ENCODE measurements around the gene POLH. TPM values are rescaled to one million over a fixed set of nuclear protein-coding genes. Genes with fewer than 3 reads are reported as not detected.

POLH gene
- total RNA-seq, 3 donors from 2014 or later (not counting 1 experiment from before 2014, with no cell fraction given) = 7.7 to 11.2 (median 7.8) TPM

DNA sequence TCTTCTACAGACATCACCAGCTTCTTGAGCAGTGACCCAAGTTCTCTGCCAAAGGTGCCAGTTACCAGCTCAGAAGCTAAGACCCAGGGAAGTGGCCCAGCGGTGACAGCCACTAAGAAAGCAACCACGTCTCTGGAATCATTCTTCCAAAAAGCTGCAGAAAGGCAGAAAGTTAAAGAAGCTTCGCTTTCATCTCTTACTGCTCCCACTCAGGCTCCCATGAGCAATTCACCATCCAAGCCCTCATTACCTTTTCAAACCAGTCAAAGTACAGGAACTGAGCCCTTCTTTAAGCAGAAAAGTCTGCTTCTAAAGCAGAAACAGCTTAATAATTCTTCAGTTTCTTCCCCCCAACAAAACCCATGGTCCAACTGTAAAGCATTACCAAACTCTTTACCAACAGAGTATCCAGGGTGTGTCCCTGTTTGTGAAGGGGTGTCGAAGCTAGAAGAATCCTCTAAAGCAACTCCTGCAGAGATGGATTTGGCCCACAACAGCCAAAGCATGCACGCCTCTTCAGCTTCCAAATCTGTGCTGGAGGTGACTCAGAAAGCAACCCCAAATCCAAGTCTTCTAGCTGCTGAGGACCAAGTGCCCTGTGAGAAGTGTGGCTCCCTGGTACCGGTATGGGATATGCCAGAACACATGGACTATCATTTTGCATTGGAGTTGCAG is 37.9 kb downstream of the POLH start:
- Mint-ChIP-seq H3K9me3 (no peaks in the 10 kb centered on the region), H3K27me3 (ENCODE audit: low read depth in 2 of 2) (no peaks in the 10 kb centered on the region), H3K4me1 (peaks cover 0 to 5% of the 10 kb centered on the region in 2 donors), H3K36me3 (peaks cover 6% of the 10 kb centered on the region), H3K27ac (no peak overlapping the region), H3K4me3 (no peak overlapping the region)
- no peak overlapping the region for H3K4me3 ChIP-seq (ENCODE audit: low read length)
- no peaks in the 10 kb centered on the region for H3K27me3 ChIP-seq (ENCODE audit: control insufficient read depth, insufficient read depth, low read length)
- H3K27ac ChIP-seq (ENCODE audit: low read length) = no peak overlapping the region
- intact Hi-C loops (cut with micrococcal nuclease) = no loop called here
- DNase-seq = no peak
- 98% methylated on average over 6 of the region's 6 CpGs for WGBS (ENCODE audit: insufficient coverage)
- no peak for ATAC-seq
- H3K9me3 ChIP-seq (ENCODE audit: control insufficient read depth, insufficient read depth, low read length) = no peaks in the 10 kb centered on the region
- peaks cover 31% of the 10 kb centered on the region for H3K36me3 ChIP-seq (ENCODE audit: control insufficient read depth, insufficient read depth, low read length)
- TF ChIP-seq, protein P1, sequence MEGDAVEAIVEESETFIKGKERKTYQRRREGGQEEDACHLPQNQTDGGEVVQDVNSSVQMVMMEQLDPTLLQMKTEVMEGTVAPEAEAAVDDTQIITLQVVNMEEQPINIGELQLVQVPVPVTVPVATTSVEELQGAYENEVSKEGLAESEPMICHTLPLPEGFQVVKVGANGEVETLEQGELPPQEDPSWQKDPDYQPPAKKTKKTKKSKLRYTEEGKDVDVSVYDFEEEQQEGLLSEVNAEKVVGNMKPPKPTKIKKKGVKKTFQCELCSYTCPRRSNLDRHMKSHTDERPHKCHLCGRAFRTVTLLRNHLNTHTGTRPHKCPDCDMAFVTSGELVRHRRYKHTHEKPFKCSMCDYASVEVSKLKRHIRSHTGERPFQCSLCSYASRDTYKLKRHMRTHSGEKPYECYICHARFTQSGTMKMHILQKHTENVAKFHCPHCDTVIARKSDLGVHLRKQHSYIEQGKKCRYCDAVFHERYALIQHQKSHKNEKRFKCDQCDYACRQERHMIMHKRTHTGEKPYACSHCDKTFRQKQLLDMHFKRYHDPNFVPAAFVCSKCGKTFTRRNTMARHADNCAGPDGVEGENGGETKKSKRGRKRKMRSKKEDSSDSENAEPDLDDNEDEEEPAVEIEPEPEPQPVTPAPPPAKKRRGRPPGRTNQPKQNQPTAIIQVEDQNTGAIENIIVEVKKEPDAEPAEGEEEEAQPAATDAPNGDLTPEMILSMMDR (IDR thresholded peaks at IDR 0.05) = no peak
- H3K4me1 ChIP-seq (ENCODE audit: control insufficient read depth, insufficient read depth, low read length) = no peaks in the 10 kb centered on the region

DNA sequence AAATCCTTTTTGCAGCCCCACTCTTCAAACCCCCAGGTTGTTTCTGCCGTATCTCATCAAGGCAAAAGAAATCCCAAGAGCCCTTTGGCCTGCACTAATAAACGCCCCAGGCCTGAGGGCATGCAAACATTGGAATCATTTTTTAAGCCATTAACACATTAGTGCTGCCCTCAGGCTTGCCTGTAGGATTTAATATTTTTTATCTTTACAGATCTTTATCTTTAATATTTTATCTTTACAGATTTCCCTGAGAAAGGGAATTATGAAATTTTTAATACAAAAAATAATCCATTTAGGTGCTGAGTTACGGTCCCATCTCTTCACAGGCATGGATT is 38.4 kb downstream of the POLH start:
- ATAC-seq = no peak
- H3K27ac ChIP-seq (ENCODE audit: low read length) = no peak overlapping the region
- intact Hi-C loops (cut with micrococcal nuclease) = no loop called here
- no peaks in the 10 kb centered on the region for H3K9me3 Mint-ChIP-seq
- TF ChIP-seq, protein P1 (IDR thresholded peaks at IDR 0.05) = no peak
- no peaks in the 10 kb centered on the region for H3K27me3 ChIP-seq (ENCODE audit: control insufficient read depth, insufficient read depth, low read length)
- WGBS (ENCODE audit: insufficient coverage) = 85% methylated on average over 2 of the region's 3 CpGs
- no peaks in the 10 kb centered on the region for H3K4me1 ChIP-seq (ENCODE audit: control insufficient read depth, insufficient read depth, low read length)
- no peak overlapping the region for H3K4me3 Mint-ChIP-seq
- no peak for DNase-seq
- H3K27ac Mint-ChIP-seq = no peak overlapping the region
- H3K9me3 ChIP-seq (ENCODE audit: control insufficient read depth, insufficient read depth, low read length) = no peaks in the 10 kb centered on the region
- H3K4me3 ChIP-seq (ENCODE audit: low read length) = no peak overlapping the region
- H3K36me3 Mint-ChIP-seq = peaks cover 6% of the 10 kb centered on the region
- H3K27me3 Mint-ChIP-seq (ENCODE audit: low read depth in 2 of 2) = no peaks in the 10 kb centered on the region
- peaks cover 0 to 5% of the 10 kb centered on the region in 2 donors for H3K4me1 Mint-ChIP-seq
- H3K36me3 ChIP-seq (ENCODE audit: control insufficient read depth, insufficient read depth, low read length) = peaks cover 31% of the 10 kb centered on the region

DNA sequence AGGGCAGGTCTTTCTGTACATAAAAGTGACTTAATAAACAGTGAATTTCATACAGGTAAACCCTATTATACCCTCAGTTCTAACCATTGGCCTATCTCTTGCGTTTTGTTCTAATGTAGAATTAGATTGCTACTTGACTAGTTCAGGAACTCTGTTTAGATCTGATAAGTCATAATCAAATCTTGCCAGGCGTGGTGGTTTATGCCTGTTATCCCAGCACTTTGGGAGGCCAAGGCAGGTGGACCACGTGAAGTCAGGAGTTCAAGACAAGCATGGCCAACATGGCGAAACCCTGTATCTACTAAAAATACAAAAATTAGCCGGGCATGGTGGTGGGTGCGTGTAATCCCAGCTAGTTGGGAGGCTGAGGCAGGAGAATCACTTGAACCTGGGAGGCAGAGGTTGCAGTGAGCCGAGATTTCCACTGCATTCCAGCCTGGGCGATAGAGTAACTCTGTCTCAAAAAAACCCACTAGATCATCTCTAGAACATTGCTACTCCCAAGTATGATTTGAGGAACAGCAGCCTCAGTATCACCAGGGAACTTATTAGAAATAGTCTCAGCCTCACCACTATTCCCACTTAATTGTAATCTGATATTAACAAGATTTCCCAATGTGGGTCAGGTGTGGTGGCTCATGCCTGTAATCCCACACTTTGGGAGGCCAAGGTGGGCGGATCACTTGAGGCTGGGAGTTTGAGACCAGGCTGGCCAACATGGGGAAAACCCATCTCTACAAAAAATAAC is 40.9 kb downstream of the POLH start:
- no peaks in the 10 kb centered on the region for H3K9me3 Mint-ChIP-seq
- peaks cover 0 to 5% of the 10 kb centered on the region in 2 donors for H3K4me1 Mint-ChIP-seq
- intact Hi-C loops (cut with micrococcal nuclease) = no loop called here
- TF ChIP-seq, protein P1 (IDR thresholded peaks at IDR 0.05) = no peak
- H3K36me3 ChIP-seq (ENCODE audit: control insufficient read depth, insufficient read depth, low read length) = peaks cover 43% of the 10 kb centered on the region
- H3K4me3 Mint-ChIP-seq = no peak overlapping the region
- H3K27ac Mint-ChIP-seq = no peak overlapping the region
- H3K9me3 ChIP-seq (ENCODE audit: control insufficient read depth, insufficient read depth, low read length) = no peaks in the 10 kb centered on the region
- no peaks in the 10 kb centered on the region for H3K27me3 Mint-ChIP-seq (ENCODE audit: low read depth in 2 of 2)
- ATAC-seq (no peak), DNase-seq (no peak)
- no peak overlapping the region for H3K4me3 ChIP-seq (ENCODE audit: low read length)
- H3K36me3 Mint-ChIP-seq = peaks cover 1% of the 10 kb centered on the region
- H3K4me1 ChIP-seq (ENCODE audit: control insufficient read depth, insufficient read depth, low read length) = no peaks in the 10 kb centered on the region
- no peak overlapping the region for H3K27ac ChIP-seq (ENCODE audit: low read length)
- H3K27me3 ChIP-seq (ENCODE audit: control insufficient read depth, insufficient read depth, low read length) = no peaks in the 10 kb centered on the region
- WGBS (ENCODE audit: insufficient coverage) = 95% methylated on average over 8 of the region's 9 CpGs

Measured in natural killer cell (primary cell).